Esophagus (tissue), 2 donors: Measurements from ENCODE around the gene CSTA. TPM values are rescaled to one million over a fixed set of nuclear protein-coding genes. Genes with fewer than 3 reads are reported as not detected.

ENCODE experiments used
- H3K27ac ChIP-seq, 2 donors: one replicate each; pipeline ENCODE4 v1.5.1; 2013; ENCODE audit warnings: low read depth in 2 of 2, mild to moderate bottlenecking in 2 of 2, inconsistent platforms in 1 of 2, low read length in 1 of 2, moderate library complexity in 1 of 2
- H3K27me3 ChIP-seq, 2 donors: one replicate each; pipeline ENCODE4 v1.6.1; 2013; ENCODE audit warnings: low read length in 2 of 2, control low read depth in 1 of 2, mild to moderate bottlenecking in 1 of 2; ENCODE audit not compliant: insufficient read depth in 2 of 2, control insufficient read depth in 1 of 2
- H3K36me3 ChIP-seq, 2 donors: one replicate each; pipeline ENCODE4 v1.6.1; 2013; ENCODE audit warnings: low read length in 1 of 2; ENCODE audit not compliant: control insufficient read depth in 2 of 2, insufficient read depth in 2 of 2
- H3K4me1 ChIP-seq, 2 donors: one replicate each; pipeline ENCODE4 v1.6.1; 2013; ENCODE audit warnings: low read length in 1 of 2; ENCODE audit not compliant: control insufficient read depth in 2 of 2, insufficient read depth in 2 of 2
- H3K4me3 ChIP-seq, 2 donors: one replicate each; pipeline ENCODE4 v1.5.1; 2013; ENCODE audit warnings: low read length in 2 of 2, mild to moderate bottlenecking in 2 of 2, low read depth in 1 of 2, moderate library complexity in 1 of 2
- H3K9me3 ChIP-seq, 2 donors: one replicate each; pipeline ENCODE4 v1.6.1; 2013; ENCODE audit warnings: mild to moderate bottlenecking in 2 of 2, low read depth in 1 of 2, low read length in 1 of 2, moderate library complexity in 1 of 2; ENCODE audit not compliant: control insufficient read depth in 2 of 2, insufficient read depth in 1 of 2
- WGBS, 2 donors: extraction: QIAGEN DNeasy Blood & Tissue Kit; methylation state at CpG; one replicate each; pipeline ENCODE4 v1.1.7; 2013; 5-methylcytosine and 5-hydroxymethylcytosine counted together
- polyA plus RNA-seq, 2 donors: library from polyadenylated mRNA; stranded (reverse); fragments of 200-250 nt; gene quantifications; one replicate each; pipeline ENCODE4 v1.2.3, GENCODE V29; 2013
- donor health status: healthy with polysubstance abuse.
- donor health status: Bipolar disorder and iron deficiency.

Gene CSTA
- polyA plus RNA-seq, 2 donors, result 7,202 to 12,533 TPM

DNA sequence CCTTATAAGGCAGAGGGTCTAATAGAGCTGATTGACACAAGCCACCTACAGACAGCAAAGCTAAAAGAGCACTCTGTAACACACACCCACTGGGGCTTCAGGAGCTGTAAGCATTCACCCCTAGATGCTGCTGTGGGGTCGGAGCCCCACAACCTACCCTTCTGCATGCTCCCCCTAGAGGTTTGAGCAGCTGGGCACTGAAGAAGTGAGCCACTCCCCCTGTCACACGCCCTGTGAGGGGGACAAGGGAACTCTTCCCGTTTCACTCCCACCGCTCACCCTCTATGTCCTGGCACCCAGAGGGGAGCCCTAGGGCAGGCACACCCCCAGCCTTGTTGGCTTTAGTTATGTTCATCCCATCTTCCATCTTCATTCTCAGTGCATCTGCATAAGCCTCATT is 9.4 kb upstream of the CSTA start:
- Histone ChIP-seq H3K9me3 (no peaks in the 10 kb centered on the region), H3K27me3 (no peaks in the 10 kb centered on the region), H3K36me3 (no peaks in the 10 kb centered on the region), H3K4me1 (peaks cover 0 to 13% of the 10 kb centered on the region in 2 donors), H3K4me3 (no peak overlapping the region), H3K27ac (peak overlapping the region; percentile 98)
- WGBS, 2 donors, result 64 to 71% methylated on average over 4 of the region's 4 CpGs

DNA sequence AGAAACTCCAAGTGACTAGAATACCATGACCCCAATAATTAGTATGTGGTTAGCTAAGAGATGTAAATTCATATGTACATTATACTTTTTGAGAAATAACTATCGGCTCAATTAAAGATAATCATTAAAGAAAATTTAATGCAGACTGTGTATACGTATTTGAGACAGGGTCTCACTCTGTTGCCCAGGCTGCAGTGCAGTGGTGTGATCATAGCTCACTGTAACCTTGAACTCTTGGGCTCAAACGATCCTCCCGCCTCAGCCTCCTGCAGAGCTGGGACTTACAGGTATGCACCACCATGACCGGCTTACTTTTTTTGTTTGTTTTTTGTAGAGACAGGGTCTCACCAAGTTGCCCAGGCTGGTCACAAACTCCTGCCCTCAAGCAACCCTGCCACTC is 8.7 kb upstream of the CSTA start:
- Histone ChIP-seq H3K4me1 (peaks cover 0 to 11% of the 10 kb centered on the region in 2 donors), H3K4me3 (no peak overlapping the region), H3K27me3 (no peaks in the 10 kb centered on the region), H3K9me3 (no peaks in the 10 kb centered on the region), H3K36me3 (no peaks in the 10 kb centered on the region), H3K27ac (peak overlapping the region in 1 of 2 donors; percentile 4)
- 75 to 83% methylated on average over 5 of the region's 5 CpGs for WGBS, 2 donors

GRCh38 chr3:122318620-122319019 is 6.4 kb upstream of the CSTA start:
- Histone ChIP-seq H3K4me1 (peaks cover 0 to 10% of the 10 kb centered on the region in 2 donors), H3K9me3 (no peaks in the 10 kb centered on the region), H3K36me3 (no peaks in the 10 kb centered on the region), H3K27ac (peak overlapping the region; percentile 62 to 94), H3K4me3 (no peak overlapping the region), H3K27me3 (no peaks in the 10 kb centered on the region)
- WGBS, 2 donors, result 60 to 75% methylated on average over 2 of the region's 2 CpGs

- Histone ChIP-seq H3K27me3 (no peaks in the 10 kb centered on the region), H3K4me3 (no peak overlapping the region), H3K36me3 (no peaks in the 10 kb centered on the region), H3K4me1 (no peaks in the 10 kb centered on the region), H3K9me3 (no peaks in the 10 kb centered on the region), H3K27ac (peak overlapping the region; percentile 29 to 82)
- WGBS, 2 donors, result 58 to 65% methylated on average over 5 of the region's 5 CpGs
Measured at GRCh38 chr3:122322095-122323075, 2.7 kb upstream of the CSTA start.

DNA sequence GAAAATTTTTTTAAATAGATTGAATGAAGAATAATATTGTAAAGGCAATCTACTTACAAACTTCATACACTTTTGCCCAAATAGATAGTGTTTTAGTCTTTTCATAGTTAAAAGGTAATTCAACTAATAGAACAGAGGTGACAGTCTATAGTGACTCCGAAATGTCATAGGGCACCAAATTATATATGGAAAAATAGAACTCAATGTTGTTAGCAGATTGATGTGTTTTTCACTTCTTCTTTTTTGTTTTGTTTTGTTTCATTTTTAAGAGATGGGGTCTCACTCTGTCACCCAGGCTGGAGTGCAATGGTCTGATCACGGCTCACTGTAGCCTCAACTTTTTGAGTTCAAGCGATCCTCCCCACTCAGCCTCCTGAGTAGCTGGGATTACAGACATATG is 721 bp downstream of the CSTA start:
- Histone ChIP-seq H3K9me3 (no peaks in the 10 kb centered on the region), H3K36me3 (peaks cover 0 to 1% of the 10 kb centered on the region in 2 donors), H3K4me1 (no peaks in the 10 kb centered on the region), H3K27me3 (no peaks in the 10 kb centered on the region), H3K27ac (peak overlapping the region; percentile 29 to 86), H3K4me3 (peak overlapping the region; percentile 38 to 79)
- WGBS, 2 donors, result 87 to 97% methylated on average over 3 of the region's 3 CpGs

DNA sequence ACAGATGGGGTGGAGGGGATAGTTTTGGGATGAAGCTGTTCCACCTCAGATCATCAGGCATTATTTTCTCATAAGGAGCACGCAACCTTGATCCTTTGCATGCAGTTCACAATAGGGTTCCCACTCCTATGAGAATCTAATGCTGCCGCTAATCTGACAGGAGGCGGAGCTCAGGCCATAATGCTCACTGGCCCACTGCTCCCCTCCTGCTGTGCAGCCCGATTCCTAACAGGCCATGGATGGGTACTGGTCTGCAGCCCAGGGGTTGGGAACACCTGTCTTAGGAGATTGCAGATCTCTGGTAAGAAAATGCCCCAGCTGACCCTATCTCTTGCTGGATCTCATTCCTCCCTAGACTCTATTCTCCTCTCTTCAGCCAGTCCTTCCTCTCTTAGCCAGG is 6.8 kb downstream of the CSTA start:
- H3K4me3 ChIP-seq, result no peak overlapping the region
- H3K4me1 ChIP-seq, result peaks cover 0 to 3% of the 10 kb centered on the region in 2 donors
- peak overlapping the region; percentile 11 to 84 for H3K27ac ChIP-seq
- 81% methylated on average over 4 of the region's 4 CpGs for WGBS, 2 donors
- H3K9me3 ChIP-seq, result no peaks in the 10 kb centered on the region
- no peaks in the 10 kb centered on the region for H3K27me3 ChIP-seq
- H3K36me3 ChIP-seq, result peaks cover 0 to 6% of the 10 kb centered on the region in 2 donors

DNA sequence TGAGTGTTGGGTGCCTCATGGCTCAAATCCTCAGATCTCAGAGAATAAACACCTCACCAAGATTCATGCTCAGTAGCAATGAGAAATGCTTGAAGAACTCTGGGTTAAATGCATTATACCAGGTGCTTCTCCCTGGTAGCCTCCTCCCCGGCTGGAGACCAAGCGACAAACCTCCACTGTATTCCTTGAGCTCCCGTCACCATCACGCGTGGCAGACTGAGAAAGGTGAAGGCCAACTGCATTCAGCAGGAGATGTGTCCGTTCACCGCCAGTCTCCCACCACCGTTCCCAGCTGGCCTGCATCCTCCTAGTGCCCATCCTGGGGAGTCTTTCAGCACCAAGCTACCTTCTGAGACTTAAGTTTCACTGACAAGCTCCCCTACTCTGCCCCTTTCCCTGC is 7.5 kb downstream of the CSTA start:
- H3K36me3 ChIP-seq, result peaks cover 0 to 6% of the 10 kb centered on the region in 2 donors

GRCh38 chr3:122342803-122343202 is 17.8 kb downstream of the CSTA start:
- Histone ChIP-seq H3K9me3 (no peaks in the 10 kb centered on the region), H3K4me1 (no peaks in the 10 kb centered on the region), H3K36me3 (peaks cover 0 to 3% of the 10 kb centered on the region in 2 donors), H3K27ac (no peak overlapping the region), H3K27me3 (no peaks in the 10 kb centered on the region), H3K4me3 (no peak overlapping the region)
- WGBS, 2 donors, result 75 to 83% methylated on average over 1 of the region's 1 CpG

More for the DNA sequence above, 7.5 kb downstream of the CSTA start:
- peak overlapping the region in 1 of 2 donors; percentile 33 for H3K27ac ChIP-seq
- no peak overlapping the region for H3K4me3 ChIP-seq
- no peaks in the 10 kb centered on the region for H3K9me3 ChIP-seq
- peaks cover 0 to 3% of the 10 kb centered on the region in 2 donors for H3K4me1 ChIP-seq
- 87 to 92% methylated on average over 8 of the region's 8 CpGs for WGBS, 2 donors
- H3K27me3 ChIP-seq, result no peaks in the 10 kb centered on the region

DNA sequence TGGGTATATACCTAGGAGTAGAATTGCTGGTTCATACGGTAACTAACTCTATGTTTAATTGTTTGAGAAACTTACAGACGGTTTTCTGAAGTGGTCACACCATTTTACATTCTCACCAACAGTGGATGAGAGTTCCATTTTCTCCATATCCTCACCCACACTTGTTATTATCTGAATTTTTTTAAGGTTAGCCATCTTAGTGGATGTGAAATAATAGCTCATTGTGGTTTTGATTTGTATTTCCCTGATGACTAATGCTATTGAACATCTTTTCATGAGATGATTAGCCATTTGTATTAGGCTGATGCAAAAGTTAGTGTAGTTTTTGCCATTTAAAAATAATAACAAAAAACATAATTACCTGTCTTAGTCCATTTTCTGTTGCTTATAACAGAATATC is 18.6 kb downstream of the CSTA start:
- Histone ChIP-seq H3K27me3 (no peaks in the 10 kb centered on the region), H3K27ac (no peak overlapping the region)
- 72 to 77% methylated on average over 2 of the region's 2 CpGs for WGBS, 2 donors

More for the DNA sequence above, 18.6 kb downstream of the CSTA start:
- Histone ChIP-seq H3K4me1 (no peaks in the 10 kb centered on the region), H3K36me3 (peaks cover 0 to 3% of the 10 kb centered on the region in 2 donors), H3K9me3 (no peaks in the 10 kb centered on the region), H3K4me3 (no peak overlapping the region)
